Ramos (cell line): ENCODE results near the gene ZNF428.
"Not testable (repeated sequence)": the region's sequence is repeated elsewhere in the genome, so short reads cannot be mapped to it uniquely, and the experiment has no call there.

Source experiments
- in situ Hi-C: fragments of 300-500 bp; cut with MboI; formaldehyde crosslinking; loops from one replicate; pipeline ENCODE4 v1.14.3; 2022; ENCODE audit warnings: low sequenced_read_pairs; ENCODE audit not compliant: unreplicated experiment

Gene ZNF428

GRCh38 chr19:43619262-43620060, at the start of gene ZNF428:
TSS of gene ZNF428 (minus strand) at chr19:43619629. CDS start at chr19:43614304, 5,325 bp downstream.
- in situ Hi-C loops, result no loop called here

GRCh38 chr19:43668406-43669109, 49.1 kb upstream of the ZNF428 start:
- in situ Hi-C loops, result no loop called here

- in situ Hi-C loops, result no loop called here
Measured at GRCh38 chr19:43667876-43668405, 48.5 kb upstream of the ZNF428 start.

GRCh38 chr19:43667126-43667875, 47.9 kb upstream of the ZNF428 start:
- in situ Hi-C loops, result no loop called here

- in situ Hi-C loops, result no loop called here
Measured at GRCh38 chr19:43664018-43664417, 44.6 kb upstream of the ZNF428 start.

GRCh38 chr19:43662487-43662886, 43.1 kb upstream of the ZNF428 start:
- in situ Hi-C loops, result no loop called here

GRCh38 chr19:43660971-43661360, 41.5 kb upstream of the ZNF428 start:
- in situ Hi-C loops, result no loop called here

- in situ Hi-C loops, result no loop called here
Measured at GRCh38 chr19:43660301-43660970, 41.0 kb upstream of the ZNF428 start.

- in situ Hi-C loops, result no loop called here
Measured at GRCh38 chr19:43658494-43658893, 39.1 kb upstream of the ZNF428 start.

GRCh38 chr19:43658001-43658400, 38.6 kb upstream of the ZNF428 start:
- in situ Hi-C loops, result no loop called here

GRCh38 chr19:43656436-43656835, 37.0 kb upstream of the ZNF428 start:
- in situ Hi-C loops, result no loop called here

- in situ Hi-C loops, result no loop called here
Measured at GRCh38 chr19:43652546-43652874, 33.1 kb upstream of the ZNF428 start.

- in situ Hi-C loops, result no loop called here
Measured at GRCh38 chr19:43651758-43652545, 32.5 kb upstream of the ZNF428 start.

- in situ Hi-C loops, result not testable (repeated sequence)
Measured at GRCh38 chr19:43650276-43650675, 30.8 kb upstream of the ZNF428 start.

- in situ Hi-C loops, result no loop called here
Measured at GRCh38 chr19:43649514-43649913, 30.1 kb upstream of the ZNF428 start.

GRCh38 chr19:43648633-43649032, 29.2 kb upstream of the ZNF428 start:
- in situ Hi-C loops, result no loop called here

GRCh38 chr19:43644181-43644580, 24.8 kb upstream of the ZNF428 start:
- in situ Hi-C loops, result no loop called here

GRCh38 chr19:43643326-43643725, 23.9 kb upstream of the ZNF428 start:
- in situ Hi-C loops, result no loop called here

- in situ Hi-C loops, result no loop called here
Measured at GRCh38 chr19:43642531-43642930, 23.1 kb upstream of the ZNF428 start.

- in situ Hi-C loops, result no loop called here
Measured at GRCh38 chr19:43641333-43641732, 21.9 kb upstream of the ZNF428 start.
